ENCODE results near the gene EHD3.

The EHD3 gene

GRCh38 chr2:31233741-31234682 is at the start of gene EHD3:
Gene EHD3 (plus strand): TSS chr2:31234152. CDS start chr2:31234622, 470 bp downstream.
- no peaks in the 10 kb centered on the region for H3K9me3 Mint-ChIP-seq
- H3K36me3 Mint-ChIP-seq (ENCODE audit: low read depth) = no peaks in the 10 kb centered on the region
- H3K27ac Mint-ChIP-seq = peak within 1 kb of the TSS; percentile 6
- H3K4me1 Mint-ChIP-seq (ENCODE audit: low read depth) = peaks cover 10% of the 10 kb centered on the region
- H3K4me3 Mint-ChIP-seq = peak within 1 kb of the TSS; percentile 62
- H3K27me3 Mint-ChIP-seq (ENCODE audit: low read depth) = peaks cover 24% of the 10 kb centered on the region

GRCh38 chr2:31187166-31187565 is 46.8 kb upstream of the EHD3 start:
- no peaks in the 10 kb centered on the region for H3K9me3 Mint-ChIP-seq
- no peak overlapping the region for H3K27ac Mint-ChIP-seq
- no peak overlapping the region for H3K4me3 Mint-ChIP-seq
- no peaks in the 10 kb centered on the region for H3K36me3 Mint-ChIP-seq (ENCODE audit: low read depth)
- no peaks in the 10 kb centered on the region for H3K4me1 Mint-ChIP-seq (ENCODE audit: low read depth)
- H3K27me3 Mint-ChIP-seq (ENCODE audit: low read depth) = peaks cover 4% of the 10 kb centered on the region

GRCh38 chr2:31188131-31188530 is 45.8 kb upstream of the EHD3 start:
- Mint-ChIP-seq H3K9me3 (no peaks in the 10 kb centered on the region), H3K4me1 (ENCODE audit: low read depth) (no peaks in the 10 kb centered on the region), H3K27me3 (ENCODE audit: low read depth) (peaks cover 4% of the 10 kb centered on the region), H3K4me3 (no peak overlapping the region), H3K27ac (no peak overlapping the region), H3K36me3 (ENCODE audit: low read depth) (no peaks in the 10 kb centered on the region)

GRCh38 chr2:31189141-31189540 is 44.8 kb upstream of the EHD3 start:
- H3K4me1 Mint-ChIP-seq (ENCODE audit: low read depth) = no peaks in the 10 kb centered on the region
- H3K4me3 Mint-ChIP-seq = no peak overlapping the region
- no peaks in the 10 kb centered on the region for H3K36me3 Mint-ChIP-seq (ENCODE audit: low read depth)
- H3K9me3 Mint-ChIP-seq = no peaks in the 10 kb centered on the region
- peaks cover 4% of the 10 kb centered on the region for H3K27me3 Mint-ChIP-seq (ENCODE audit: low read depth)
- H3K27ac Mint-ChIP-seq = no peak overlapping the region

- H3K4me1 Mint-ChIP-seq (ENCODE audit: low read depth) = no peaks in the 10 kb centered on the region
- no peaks in the 10 kb centered on the region for H3K9me3 Mint-ChIP-seq
- no peak overlapping the region for H3K27ac Mint-ChIP-seq
- no peak overlapping the region for H3K4me3 Mint-ChIP-seq
- no peaks in the 10 kb centered on the region for H3K36me3 Mint-ChIP-seq (ENCODE audit: low read depth)
- peaks cover 4% of the 10 kb centered on the region for H3K27me3 Mint-ChIP-seq (ENCODE audit: low read depth)
Measured at GRCh38 chr2:31190188-31190587, 43.8 kb upstream of the EHD3 start.

GRCh38 chr2:31191931-31192330 is 42.0 kb upstream of the EHD3 start:
- no peaks in the 10 kb centered on the region for H3K36me3 Mint-ChIP-seq (ENCODE audit: low read depth)
- H3K4me1 Mint-ChIP-seq (ENCODE audit: low read depth) = no peaks in the 10 kb centered on the region
- H3K4me3 Mint-ChIP-seq = no peak overlapping the region
- H3K9me3 Mint-ChIP-seq = no peaks in the 10 kb centered on the region
- H3K27ac Mint-ChIP-seq = no peak overlapping the region
- peaks cover 1% of the 10 kb centered on the region for H3K27me3 Mint-ChIP-seq (ENCODE audit: low read depth)

GRCh38 chr2:31192396-31192795 is 41.6 kb upstream of the EHD3 start:
- no peaks in the 10 kb centered on the region for H3K9me3 Mint-ChIP-seq
- no peaks in the 10 kb centered on the region for H3K36me3 Mint-ChIP-seq (ENCODE audit: low read depth)
- H3K27ac Mint-ChIP-seq = no peak overlapping the region
- no peaks in the 10 kb centered on the region for H3K27me3 Mint-ChIP-seq (ENCODE audit: low read depth)
- no peaks in the 10 kb centered on the region for H3K4me1 Mint-ChIP-seq (ENCODE audit: low read depth)
- H3K4me3 Mint-ChIP-seq = no peak overlapping the region

- H3K36me3 Mint-ChIP-seq (ENCODE audit: low read depth) = no peaks in the 10 kb centered on the region
- no peaks in the 10 kb centered on the region for H3K27me3 Mint-ChIP-seq (ENCODE audit: low read depth)
- H3K4me1 Mint-ChIP-seq (ENCODE audit: low read depth) = no peaks in the 10 kb centered on the region
- no peak overlapping the region for H3K27ac Mint-ChIP-seq
- no peak overlapping the region for H3K4me3 Mint-ChIP-seq
- no peaks in the 10 kb centered on the region for H3K9me3 Mint-ChIP-seq
Measured at GRCh38 chr2:31192851-31193392, 41.0 kb upstream of the EHD3 start.

- Mint-ChIP-seq H3K36me3 (ENCODE audit: low read depth) (no peaks in the 10 kb centered on the region), H3K4me1 (ENCODE audit: low read depth) (no peaks in the 10 kb centered on the region), H3K4me3 (no peak overlapping the region), H3K9me3 (no peaks in the 10 kb centered on the region), H3K27ac (no peak overlapping the region), H3K27me3 (ENCODE audit: low read depth) (no peaks in the 10 kb centered on the region)
Measured at GRCh38 chr2:31193806-31194205, 40.1 kb upstream of the EHD3 start.

GRCh38 chr2:31196622-31197021 is 37.3 kb upstream of the EHD3 start:
- Mint-ChIP-seq H3K4me3 (no peak overlapping the region), H3K27me3 (ENCODE audit: low read depth) (no peaks in the 10 kb centered on the region), H3K4me1 (ENCODE audit: low read depth) (no peaks in the 10 kb centered on the region), H3K36me3 (ENCODE audit: low read depth) (no peaks in the 10 kb centered on the region), H3K27ac (no peak overlapping the region), H3K9me3 (no peaks in the 10 kb centered on the region)

GRCh38 chr2:31197166-31197565 is 36.8 kb upstream of the EHD3 start:
- Mint-ChIP-seq H3K36me3 (ENCODE audit: low read depth) (no peaks in the 10 kb centered on the region), H3K4me1 (ENCODE audit: low read depth) (no peaks in the 10 kb centered on the region), H3K4me3 (no peak overlapping the region), H3K27ac (no peak overlapping the region), H3K27me3 (ENCODE audit: low read depth) (no peaks in the 10 kb centered on the region), H3K9me3 (no peaks in the 10 kb centered on the region)

- H3K36me3 Mint-ChIP-seq (ENCODE audit: low read depth) = no peaks in the 10 kb centered on the region
- H3K4me1 Mint-ChIP-seq (ENCODE audit: low read depth) = no peaks in the 10 kb centered on the region
- no peak overlapping the region for H3K27ac Mint-ChIP-seq
- no peaks in the 10 kb centered on the region for H3K9me3 Mint-ChIP-seq
- no peaks in the 10 kb centered on the region for H3K27me3 Mint-ChIP-seq (ENCODE audit: low read depth)
- no peak overlapping the region for H3K4me3 Mint-ChIP-seq
Measured at GRCh38 chr2:31197669-31198068, 36.3 kb upstream of the EHD3 start.

- H3K27me3 Mint-ChIP-seq (ENCODE audit: low read depth) = no peaks in the 10 kb centered on the region
- H3K27ac Mint-ChIP-seq = no peak overlapping the region
- H3K36me3 Mint-ChIP-seq (ENCODE audit: low read depth) = no peaks in the 10 kb centered on the region
- no peaks in the 10 kb centered on the region for H3K9me3 Mint-ChIP-seq
- H3K4me3 Mint-ChIP-seq = no peak overlapping the region
- no peaks in the 10 kb centered on the region for H3K4me1 Mint-ChIP-seq (ENCODE audit: low read depth)
Measured at GRCh38 chr2:31199206-31199605, 34.7 kb upstream of the EHD3 start.

GRCh38 chr2:31200972-31201371 is 33.0 kb upstream of the EHD3 start:
- Mint-ChIP-seq H3K36me3 (ENCODE audit: low read depth) (no peaks in the 10 kb centered on the region), H3K9me3 (no peaks in the 10 kb centered on the region), H3K4me3 (no peak overlapping the region), H3K4me1 (ENCODE audit: low read depth) (no peaks in the 10 kb centered on the region), H3K27me3 (ENCODE audit: low read depth) (no peaks in the 10 kb centered on the region), H3K27ac (no peak overlapping the region)

- Mint-ChIP-seq H3K27ac (no peak overlapping the region), H3K4me3 (no peak overlapping the region), H3K36me3 (ENCODE audit: low read depth) (no peaks in the 10 kb centered on the region), H3K9me3 (no peaks in the 10 kb centered on the region), H3K4me1 (ENCODE audit: low read depth) (no peaks in the 10 kb centered on the region), H3K27me3 (ENCODE audit: low read depth) (no peaks in the 10 kb centered on the region)
Measured at GRCh38 chr2:31202041-31202440, 31.9 kb upstream of the EHD3 start.

Measured in T-helper 1 cell treated with Interleukin-12 subunit alpha and Interleukin-12 subunit beta and Interleukin-4 antibody, amounts not matched to agents 30 μg/mL and 1 μg/mL, for 36 hours (primary cell).